Karpas-422 (cell line): ENCODE results near the gene CLEC9A. TPM values are rescaled to one million over a fixed set of nuclear protein-coding genes. Genes with fewer than 3 reads are reported as not detected.

ENCODE experiments used
- total RNA-seq: library from RNA; depleted of rRNA; stranded (reverse); fragments of >200 nt; shearing (Covaris generic); gene quantifications from 2 replicates; pipeline ENCODE4 v1.2.3, GENCODE V29; 2014; ENCODE audit warnings: low replicate concordance; rRNA removed

Gene CLEC9A
- total RNA-seq, 1 experiment from 2014 or later: not detected

Other genes with a start within 250 kb of the CLEC9A start
- not detected in 2 replicates for gene KLRF1, start 203.2 kb upstream of the CLEC9A start, total RNA-seq
- not detected in 2 replicates for gene CLEC2B, start 161.3 kb upstream of the CLEC9A start, total RNA-seq
- not detected in 2 replicates for gene KLRF2, start 149.2 kb upstream of the CLEC9A start, total RNA-seq
- gene CLEC2A, start 98.3 kb upstream of the CLEC9A start, total RNA-seq: not detected in 2 replicates
- not detected in 2 replicates for gene CLEC12A, start 59.3 kb upstream of the CLEC9A start, total RNA-seq
- not detected in 2 replicates for gene CLEC1B, start 31.6 kb upstream of the CLEC9A start, total RNA-seq
- gene CLEC12B, start 20.1 kb upstream of the CLEC9A start, total RNA-seq: not detected in 2 replicates
- not detected in 2 replicates for gene CLEC1A, start 68.3 kb downstream of the CLEC9A start, total RNA-seq
- not detected in 2 replicates for gene CLEC7A, start 99.5 kb downstream of the CLEC9A start, total RNA-seq
- gene OLR1, start 141.4 kb downstream of the CLEC9A start, total RNA-seq: not detected in 2 replicates
- gene TMEM52B, start 148.3 kb downstream of the CLEC9A start, total RNA-seq: not detected in 2 replicates
- 0.56 and 0.90 TPM in 2 replicates for gene GABARAPL1, start 182.2 kb downstream of the CLEC9A start, total RNA-seq